HEK293T (cell line): Measurements from ENCODE around the gene UBXN11.
"Not testable (repeated sequence)": the region's sequence is repeated elsewhere in the genome, so short reads cannot be mapped to it uniquely, and the experiment has no call there.

Source experiments
- CTCF ChIA-PET: fragments of 350-600 bp; formaldehyde crosslinking; extraction: SDS; loops from one replicate; lab custom pipeline; 2021; ENCODE audit warnings: antibody characterized with exemption, inconsistent platforms; lab: Yijun Ruan, JAX
- POLR2A ChIA-PET: fragments of 350-600 bp; formaldehyde crosslinking; extraction: SDS; loops from one replicate; lab custom pipeline; 2020; ENCODE audit warnings: antibody characterized with exemption, inconsistent platforms; lab: Yijun Ruan, JAX
- DNase-seq: peaks from one replicate; pipeline ENCODE4 v3.0.0; 2012; ENCODE audit warnings: mixed read lengths; ENCODE audit errors: extremely low spot score
- ARNT ChIP-seq: fragments of 450-650 bp; IDR thresholded peaks from 2 replicates; pipeline ENCODE4 v1.6.1; 2017; ENCODE audit warnings: mild to moderate bottlenecking
- BHLHE40 ChIP-seq: fragments of 450-650 bp; IDR thresholded peaks from 2 replicates; pipeline ENCODE4 v1.6.1; 2016; ENCODE audit warnings: mild to moderate bottlenecking, moderate library complexity, borderline replicate concordance
- CTBP1 ChIP-seq: fragments of 450-650 bp; IDR thresholded peaks from 2 replicates; pipeline ENCODE4 v1.6.1; 2016; ENCODE audit warnings: borderline replicate concordance
- ELF4 ChIP-seq: fragments of 450-650 bp; IDR thresholded peaks from 2 replicates; pipeline ENCODE4 v1.6.1; 2017; ENCODE audit warnings: antibody characterized with exemption
- FOXA1 ChIP-seq: fragments of 450-650 bp; IDR thresholded peaks from 2 replicates; pipeline ENCODE4 v1.6.1; 2016; ENCODE audit warnings: mild to moderate bottlenecking
- FOXK2 ChIP-seq: fragments of 450-650 bp; IDR thresholded peaks from 2 replicates; pipeline ENCODE4 v1.6.1; 2016; ENCODE audit warnings: mild to moderate bottlenecking
- FOXM1 ChIP-seq: fragments of 450-650 bp; IDR thresholded peaks from 2 replicates; pipeline ENCODE4 v1.6.1; 2017; ENCODE audit warnings: mild to moderate bottlenecking, borderline replicate concordance
- HDGF ChIP-seq: fragments of 450-650 bp; IDR thresholded peaks from 2 replicates; pipeline ENCODE4 v1.6.1; 2017; ENCODE audit warnings: antibody characterized with exemption, borderline replicate concordance
- L3MBTL2 ChIP-seq: fragments of 450-650 bp; conservative IDR thresholded peaks from 2 replicates; pipeline ENCODE4 v1.6.1; 2016; ENCODE audit warnings: mild to moderate bottlenecking
- LEF1 ChIP-seq: fragments of 450-650 bp; IDR thresholded peaks from 2 replicates; pipeline ENCODE4 v1.6.1; 2017; ENCODE audit warnings: mild to moderate bottlenecking, borderline replicate concordance
- NFRKB ChIP-seq: fragments of 450-650 bp; IDR thresholded peaks from 2 replicates; pipeline ENCODE4 v1.6.1; 2016; ENCODE audit warnings: mild to moderate bottlenecking, moderate library complexity
- PKNOX1 ChIP-seq: fragments of 450-650 bp; IDR thresholded peaks from 2 replicates; pipeline ENCODE4 v1.6.1; 2016
- SP1 ChIP-seq: fragments of 450-650 bp; IDR thresholded peaks from 2 replicates; pipeline ENCODE4 v1.6.1; 2017
- SUZ12 ChIP-seq: fragments of 450-650 bp; IDR thresholded peaks from 2 replicates; pipeline ENCODE4 v1.6.1; 2016; ENCODE audit warnings: mild to moderate bottlenecking
- TARDBP ChIP-seq: fragments of 450-650 bp; IDR thresholded peaks from 2 replicates; pipeline ENCODE4 v1.6.1; 2016
- ZNF384 ChIP-seq: fragments of 450-650 bp; IDR thresholded peaks from 2 replicates; pipeline ENCODE4 v1.6.1; 2016

UBXN11 gene

GRCh38 chr1:26317612-26318337 lies 11.3 kb upstream of the UBXN11 start, which contains the start of gene CD52:
Gene CD52, plus strand, starts transcription at chr1:26317958. Its CDS starts 60 bp downstream, at chr1:26318018.
- ChIA-PET CTCF (interaction anchor here (1.2 to 5.2 kb wide), 3 partner anchors 11 to 38 kb away, joined by 3 to 55 read pairs (median 3); partner anchors contain the start of gene SH3BGRL3), POLR2A (interaction anchor here (2.6 kb wide), 1 partner anchor 10 kb away, joined by 12 read pairs; no protein-coding TSS in a partner anchor)
- no peak for DNase-seq
- no peak for TF ChIP-seq CTBP1
- no peak for TF ChIP-seq TARDBP
- TF ChIP-seq FOXK2, result no peak
- TF ChIP-seq NFRKB, result no peak

GRCh38 chr1:26317146-26317545 lies 10.7 kb upstream of the UBXN11 start:
- no peak for DNase-seq
- ChIA-PET POLR2A (interaction anchor here (2.6 kb wide), 1 partner anchor 9 kb away, joined by 12 read pairs; no protein-coding TSS in a partner anchor), CTCF (interaction anchor here (0.9 to 1.2 kb wide), 2 partner anchors 10 to 32 kb away, joined by 3 read pairs; no protein-coding TSS in a partner anchor)
- TF ChIP-seq NFRKB (no peak), TARDBP (no peak), FOXK2 (no peak), PKNOX1 (no peak), FOXM1 (no peak), CTBP1 (no peak), FOXA1 (no peak), SP1 (no peak), BHLHE40 (no peak), LEF1 (no peak), ZNF384 (no peak), HDGF (no peak), SUZ12 (no peak), L3MBTL2 (no peak), ARNT (no peak), ELF4 (no peak)

DNA sequence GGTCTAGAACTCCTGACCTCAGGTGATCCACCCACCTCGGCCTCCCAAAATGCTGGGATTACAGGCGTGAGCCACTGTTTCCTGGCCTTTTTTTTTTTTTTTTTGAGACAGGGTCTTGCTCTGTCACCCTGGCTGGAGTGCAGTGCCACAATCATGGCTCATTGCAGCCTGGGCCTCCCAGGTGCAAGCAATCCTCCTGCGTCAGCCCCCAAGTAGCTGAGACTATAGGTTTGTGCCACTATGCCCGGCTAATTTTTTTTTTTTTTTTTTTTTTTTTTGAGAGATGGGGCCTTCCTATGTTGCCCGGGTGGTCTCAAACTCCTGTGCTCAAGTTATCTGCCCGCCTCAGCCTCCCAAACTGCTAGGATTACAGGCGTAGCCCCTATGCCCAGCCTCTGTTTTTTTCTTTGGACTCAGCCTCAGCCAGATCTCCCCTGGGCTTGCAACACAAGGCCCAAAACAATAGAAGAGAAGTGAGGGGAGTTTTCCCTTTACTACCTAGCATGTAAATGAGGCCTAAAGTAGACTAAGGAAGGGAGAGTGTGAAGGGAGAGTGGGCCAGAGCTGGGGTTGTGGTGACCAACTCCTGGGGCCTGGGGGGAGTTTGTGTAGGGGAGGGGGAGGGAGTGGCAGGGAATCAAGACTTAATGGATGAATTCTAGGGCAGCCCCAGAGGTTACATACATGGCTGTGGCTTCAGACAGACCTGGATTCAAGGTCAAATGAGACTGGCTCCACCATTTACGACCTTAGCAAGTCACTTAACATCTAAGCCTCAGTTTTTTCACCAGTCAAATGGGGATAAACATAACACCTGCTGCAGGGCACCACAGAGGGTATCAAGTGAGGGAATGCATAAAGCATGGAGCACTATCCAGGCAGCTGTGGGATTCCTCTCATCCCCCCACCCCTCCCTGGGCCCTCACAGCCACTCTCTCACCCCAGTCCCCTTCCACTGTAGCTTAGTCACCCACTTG lies 9.7 kb upstream of the UBXN11 start:
- TF ChIP-seq FOXA1 (no peak), BHLHE40 (no peak), ZNF384 (no peak), PKNOX1 (no peak), L3MBTL2 (no peak), FOXM1 (no peak), HDGF (no peak), SP1 (no peak), TARDBP (no peak), FOXK2 (no peak), ARNT (no peak), CTBP1 (no peak), ELF4 (no peak), SUZ12 (no peak), NFRKB (no peak), LEF1 (no peak)
- POLR2A ChIA-PET, result interaction anchor here (0.5 to 2.6 kb wide), 2 partner anchors 8 to 9 kb away, joined by 3 to 12 read pairs; partner anchors contain the start of gene UBXN11

DNA sequence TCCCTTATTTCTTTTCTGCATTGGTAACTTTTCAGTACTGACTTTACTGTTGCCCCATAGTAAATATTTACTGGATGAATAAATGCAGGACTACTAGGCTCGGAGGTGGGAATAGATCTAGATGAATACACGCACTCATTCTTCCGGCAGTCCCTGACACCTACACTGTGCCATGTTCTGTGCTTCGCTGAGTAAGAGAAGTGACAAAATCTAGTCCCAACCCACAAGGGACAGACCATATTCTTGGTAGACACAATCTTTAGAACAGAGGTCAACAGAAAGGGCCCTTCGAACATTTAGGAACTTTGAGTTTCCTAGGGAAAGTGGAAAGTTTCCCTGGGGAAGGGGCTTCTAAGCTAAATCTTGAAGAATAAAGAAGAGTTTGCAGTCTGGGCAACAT lies 8.1 kb upstream of the UBXN11 start:
- POLR2A ChIA-PET, result interaction anchor here (1.0 kb wide), 1 partner anchor 34 kb away, joined by 3 read pairs; the partner anchor contains the start of gene SH3BGRL3
- DNase-seq, result no peak
- CTCF ChIA-PET, result interaction anchor here (2.3 kb wide), 1 partner anchor 29 kb away, joined by 22 read pairs; no protein-coding TSS in a partner anchor
- no peak for TF ChIP-seq L3MBTL2
- no peak for TF ChIP-seq SUZ12
- no peak for TF ChIP-seq SP1
- no peak for TF ChIP-seq HDGF
- TF ChIP-seq LEF1, result no peak
- TF ChIP-seq NFRKB, result no peak
- TF ChIP-seq ELF4, result no peak
- no peak for TF ChIP-seq ZNF384
- no peak for TF ChIP-seq ARNT
- no peak for TF ChIP-seq TARDBP
- no peak for TF ChIP-seq FOXM1
- no peak for TF ChIP-seq PKNOX1
- TF ChIP-seq CTBP1, result no peak
- no peak for TF ChIP-seq FOXA1
- no peak for TF ChIP-seq BHLHE40
- no peak for TF ChIP-seq FOXK2

More for the DNA sequence above, 9.7 kb upstream of the UBXN11 start:
- CTCF ChIA-PET, result interaction anchor here (0.9 to 2.3 kb wide), 3 partner anchors 27 to 31 kb away, joined by 3 to 22 read pairs (median 4); no protein-coding TSS in a partner anchor
- DNase-seq, result no peak

GRCh38 chr1:26307966-26308899 lies 1.8 kb upstream of the UBXN11 start:
- ChIA-PET POLR2A (interaction anchor here (1.3 to 2.5 kb wide), 2 partner anchors 8 to 10 kb away, joined by 3 to 12 read pairs; partner anchors contain the start of gene CD52), CTCF (interaction anchor here (1.5 to 3.8 kb wide), 3 partner anchors 13 to 74 kb away, joined by 4 to 15 read pairs (median 11); partner anchors contain the start of gene CEP85)
- DNase-seq, result not testable (repeated sequence)
